ENCODE results near the gene ARFGAP3.
A peak's percentile ranks its signal among the peaks of the same experiment; 100 is the strongest.

Gene ARFGAP3

GRCh38 chr22:42856865-42857704 is at the start of gene ARFGAP3:
Gene ARFGAP3 (minus strand): TSS chr22:42857273. CDS start chr22:42857182, 91 bp downstream.
- DNase-seq (ENCODE audit: low read depth), result peak; percentile 96

GRCh38 chr22:42905702-42906183 is 48.7 kb upstream of the ARFGAP3 start:
- DNase-seq (ENCODE audit: low read depth), result no peak

GRCh38 chr22:42905217-42905616 is 48.1 kb upstream of the ARFGAP3 start:
- DNase-seq (ENCODE audit: low read depth), result no peak

- DNase-seq (ENCODE audit: low read depth), result no peak
Measured at GRCh38 chr22:42904050-42904449, 47.0 kb upstream of the ARFGAP3 start.

GRCh38 chr22:42902875-42903510 is 45.9 kb upstream of the ARFGAP3 start:
- no peak for DNase-seq (ENCODE audit: low read depth)

- DNase-seq (ENCODE audit: low read depth), result no peak
Measured at GRCh38 chr22:42901790-42902508, 44.9 kb upstream of the ARFGAP3 start.

- DNase-seq (ENCODE audit: low read depth), result no peak
Measured at GRCh38 chr22:42897960-42898359, 40.9 kb upstream of the ARFGAP3 start.

GRCh38 chr22:42895541-42895981 is 38.5 kb upstream of the ARFGAP3 start:
- DNase-seq (ENCODE audit: low read depth), result no peak

- no peak for DNase-seq (ENCODE audit: low read depth)
Measured at GRCh38 chr22:42895087-42895486, 38.0 kb upstream of the ARFGAP3 start.

GRCh38 chr22:42893371-42894150 is 36.5 kb upstream of the ARFGAP3 start:
- no peak for DNase-seq (ENCODE audit: low read depth)

GRCh38 chr22:42892571-42893316 is 35.7 kb upstream of the ARFGAP3 start:
- no peak for DNase-seq (ENCODE audit: low read depth)

GRCh38 chr22:42892156-42892555 is 35.1 kb upstream of the ARFGAP3 start:
- no peak for DNase-seq (ENCODE audit: low read depth)

GRCh38 chr22:42891696-42892095 is 34.6 kb upstream of the ARFGAP3 start:
- no peak for DNase-seq (ENCODE audit: low read depth)

- DNase-seq (ENCODE audit: low read depth), result no peak
Measured at GRCh38 chr22:42891008-42891407, 33.9 kb upstream of the ARFGAP3 start.

GRCh38 chr22:42889304-42889703 is 32.2 kb upstream of the ARFGAP3 start:
- no peak for DNase-seq (ENCODE audit: low read depth)

GRCh38 chr22:42887523-42888507 is 30.7 kb upstream of the ARFGAP3 start:
- DNase-seq (ENCODE audit: low read depth), result no peak

GRCh38 chr22:42887120-42887519 is 30.0 kb upstream of the ARFGAP3 start:
- DNase-seq (ENCODE audit: low read depth), result no peak

GRCh38 chr22:42885446-42885845 is 28.4 kb upstream of the ARFGAP3 start:
- DNase-seq (ENCODE audit: low read depth), result no peak

GRCh38 chr22:42884616-42885375 is 27.7 kb upstream of the ARFGAP3 start:
- DNase-seq (ENCODE audit: low read depth), result no peak
